Neural progenitor cell (in vitro differentiated cells): Measurements from ENCODE around the gene RBM33. TPM values are rescaled to one million over a fixed set of nuclear protein-coding genes. Genes with fewer than 3 reads are reported as not detected.
A peak's percentile ranks its signal among the peaks of the same experiment; 100 is the strongest.

Experiments used
- DNase-seq: peaks from one replicate; pipeline ENCODE4 v3.0.0-alpha.2; 2016; ENCODE audit warnings: low spot score
- H2AFZ ChIP-seq: fragments of 200-600 bp; sonication (generic); replicated peaks from 2 replicates; pipeline ENCODE4 v1.6.1; 2016; ENCODE audit warnings: antibody characterized with exemption
- H3F3A ChIP-seq: fragments of 200-600 bp; sonication (generic); 2 replicates; pipeline ENCODE4 v1.6.1; 2016; ENCODE audit warnings: antibody characterized with exemption, low read depth
- H3K27ac ChIP-seq: fragments of 200-600 bp; sonication (generic); 2 replicates; pipeline ENCODE4 v1.5.1; 2016; ENCODE audit warnings: mild to moderate bottlenecking
- H3K27me3 ChIP-seq: fragments of 200-600 bp; sonication (generic); 2 replicates; pipeline ENCODE4 v1.6.1; 2016; ENCODE audit warnings: mild to moderate bottlenecking, moderate library complexity
- H3K36me3 ChIP-seq: fragments of 200-600 bp; sonication (generic); 2 replicates; pipeline ENCODE4 v1.5.1; 2016
- H3K4me1 ChIP-seq: fragments of 200-600 bp; sonication (generic); 2 replicates; pipeline ENCODE4 v1.6.1; 2016; ENCODE audit warnings: mixed run types
- H3K4me2 ChIP-seq: fragments of 200-600 bp; sonication (generic); 2 replicates; pipeline ENCODE4 v1.6.1; 2016
- H3K4me3 ChIP-seq: fragments of 200-600 bp; sonication (generic); 2 replicates; pipeline ENCODE4 v1.5.1; 2016
- H3K79me2 ChIP-seq: fragments of 200-600 bp; sonication (generic); 2 replicates; pipeline ENCODE4 v1.6.1; 2016; ENCODE audit warnings: low read depth
- H3K9ac ChIP-seq: fragments of 200-600 bp; sonication (generic); 2 replicates; pipeline ENCODE4 v1.6.1; 2016
- H3K9me3 ChIP-seq: fragments of 200-600 bp; sonication (generic); 2 replicates; pipeline ENCODE4 v1.5.1; 2016; ENCODE audit warnings: low read depth
- H4K20me1 ChIP-seq: fragments of 200-600 bp; sonication (generic); 2 replicates; pipeline ENCODE4 v1.6.1; 2016; ENCODE audit warnings: low read depth
- H3K27ac Mint-ChIP-seq: 3 replicates; pipeline ENCODE4 v1.8.0; 2021; ENCODE audit warnings: mixed read lengths
- H3K27me3 Mint-ChIP-seq: 2 replicates; pipeline ENCODE4 v1.8.0; 2022; ENCODE audit warnings: low read depth, mild to moderate bottlenecking, inconsistent platforms, moderate library complexity, mixed read lengths; ENCODE audit not compliant: insufficient read depth
- H3K36me3 Mint-ChIP-seq: 3 replicates; pipeline ENCODE4 v1.8.0; 2021; ENCODE audit warnings: mixed read lengths
- H3K4me1 Mint-ChIP-seq: 3 replicates; pipeline ENCODE4 v1.8.0; 2021; ENCODE audit warnings: mixed read lengths
- H3K4me3 Mint-ChIP-seq: 3 replicates; pipeline ENCODE4 v1.8.0; 2021; ENCODE audit warnings: mild to moderate bottlenecking, moderate library complexity, mixed read lengths
- H3K9me3 Mint-ChIP-seq: 3 replicates; pipeline ENCODE4 v1.8.0; 2020; ENCODE audit warnings: mixed read lengths
- EZH2 ChIP-seq: fragments of 200-600 bp; sonication (generic); IDR thresholded peaks from 2 replicates; pipeline ENCODE4 v1.6.1; 2017; ENCODE audit warnings: antibody characterized with exemption, mild to moderate bottlenecking, moderate library complexity
- EZH2phosphoT487 ChIP-seq: fragments of 200-600 bp; sonication (generic); IDR thresholded peaks from 2 replicates; pipeline ENCODE4 v1.6.1; 2017; ENCODE audit warnings: antibody characterized with exemption
- total RNA-seq: library from RNA; depleted of rRNA; stranded (reverse); fragments of >200 nt; gene quantifications from 2 replicates; pipeline ENCODE4 v1.2.3, GENCODE V29; 2015; ENCODE audit warnings: low replicate concordance
- TF ChIP-seq, protein P1 (sequence below): fragments of 200-600 bp; sonication (generic); IDR thresholded peaks from 2 replicates; pipeline ENCODE4 v1.5.1; 2017; ENCODE audit warnings: antibody characterized with exemption, mild to moderate bottlenecking

RBM33 gene
- total RNA-seq, 1 donor from 2014 or later: 48.6 TPM

DNA sequence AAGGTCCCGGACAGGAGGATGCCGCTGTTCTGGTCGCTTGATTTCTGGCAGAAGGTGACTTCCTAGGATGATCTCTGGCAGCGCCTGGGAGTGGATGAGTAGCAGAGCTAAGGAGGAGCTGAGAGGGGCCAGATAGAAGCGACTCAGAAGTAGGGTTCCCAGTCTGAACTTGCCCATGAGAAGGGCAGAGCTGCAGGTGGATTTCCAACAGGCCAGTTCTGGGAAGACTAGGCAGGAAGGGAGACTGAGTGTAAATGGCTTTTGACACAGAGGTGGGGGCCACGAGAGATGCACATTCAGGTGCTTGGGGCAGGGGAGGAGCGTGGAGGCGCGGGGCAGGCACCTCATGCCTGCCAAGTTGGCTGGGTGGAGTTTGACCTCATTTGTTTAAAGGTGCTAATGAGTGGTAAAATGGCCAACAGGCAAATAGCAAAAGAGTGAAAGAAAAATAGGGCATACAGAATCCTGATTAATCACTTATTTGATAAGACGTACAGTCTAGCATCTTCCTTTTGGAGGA is 109.0 kb downstream of the RBM33 start:
- no peak overlapping the region for H3K27ac Mint-ChIP-seq

DNA sequence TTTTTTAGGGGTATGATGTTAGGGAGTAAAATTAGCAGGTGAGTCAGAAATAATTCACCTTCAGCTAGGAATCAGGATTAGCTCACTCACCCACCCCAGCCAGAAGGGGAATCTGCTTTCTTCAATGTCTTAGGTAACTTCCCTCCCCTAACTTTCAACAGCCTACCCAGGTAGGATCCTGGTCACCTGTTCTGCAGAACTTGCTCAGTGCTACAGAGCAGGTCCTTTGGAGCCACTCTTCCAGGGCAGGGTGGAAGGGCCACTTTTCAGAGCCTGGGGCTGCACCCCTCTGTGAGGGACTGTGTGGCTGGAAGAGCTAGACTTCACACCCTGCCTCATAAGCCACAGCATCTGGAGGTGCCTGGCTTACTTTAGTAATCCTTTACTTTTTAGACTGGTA is 109.7 kb downstream of the RBM33 start:
- TF ChIP-seq EZH2 (no peak), EZH2phosphoT487 (no peak)
- TF ChIP-seq, protein P1, sequence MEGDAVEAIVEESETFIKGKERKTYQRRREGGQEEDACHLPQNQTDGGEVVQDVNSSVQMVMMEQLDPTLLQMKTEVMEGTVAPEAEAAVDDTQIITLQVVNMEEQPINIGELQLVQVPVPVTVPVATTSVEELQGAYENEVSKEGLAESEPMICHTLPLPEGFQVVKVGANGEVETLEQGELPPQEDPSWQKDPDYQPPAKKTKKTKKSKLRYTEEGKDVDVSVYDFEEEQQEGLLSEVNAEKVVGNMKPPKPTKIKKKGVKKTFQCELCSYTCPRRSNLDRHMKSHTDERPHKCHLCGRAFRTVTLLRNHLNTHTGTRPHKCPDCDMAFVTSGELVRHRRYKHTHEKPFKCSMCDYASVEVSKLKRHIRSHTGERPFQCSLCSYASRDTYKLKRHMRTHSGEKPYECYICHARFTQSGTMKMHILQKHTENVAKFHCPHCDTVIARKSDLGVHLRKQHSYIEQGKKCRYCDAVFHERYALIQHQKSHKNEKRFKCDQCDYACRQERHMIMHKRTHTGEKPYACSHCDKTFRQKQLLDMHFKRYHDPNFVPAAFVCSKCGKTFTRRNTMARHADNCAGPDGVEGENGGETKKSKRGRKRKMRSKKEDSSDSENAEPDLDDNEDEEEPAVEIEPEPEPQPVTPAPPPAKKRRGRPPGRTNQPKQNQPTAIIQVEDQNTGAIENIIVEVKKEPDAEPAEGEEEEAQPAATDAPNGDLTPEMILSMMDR: no peak
- H3K27ac Mint-ChIP-seq: no peak overlapping the region
- Histone ChIP-seq H3K27me3 (no peaks in the 10 kb centered on the region), H2AFZ (no peak overlapping the region), H3K79me2 (peaks cover 97% of the 10 kb centered on the region), H3K36me3 (no peaks in the 10 kb centered on the region), H3F3A (no peaks in the 10 kb centered on the region), H3K9ac (no peak overlapping the region), H3K4me1 (peaks cover 22% of the 10 kb centered on the region), H3K4me3 (no peak overlapping the region), H3K9me3 (no peaks in the 10 kb centered on the region), H3K27ac (peak overlapping the region; percentile 62), H3K4me2 (peak overlapping the region; percentile 41), H4K20me1 (peaks cover 61% of the 10 kb centered on the region)
- H3K9me3 Mint-ChIP-seq: peaks cover 18% of the 10 kb centered on the region
- DNase-seq: no peak
- no peak overlapping the region for H3K4me3 Mint-ChIP-seq
- peaks cover 4% of the 10 kb centered on the region for H3K4me1 Mint-ChIP-seq
- no peaks in the 10 kb centered on the region for H3K27me3 Mint-ChIP-seq
- H3K36me3 Mint-ChIP-seq: peaks cover 45% of the 10 kb centered on the region

More for the DNA sequence above, 109.0 kb downstream of the RBM33 start:
- H3F3A ChIP-seq: no peaks in the 10 kb centered on the region
- H3K4me3 ChIP-seq: no peak overlapping the region
- no peak overlapping the region for H3K4me3 Mint-ChIP-seq
- peaks cover 97% of the 10 kb centered on the region for H3K79me2 ChIP-seq
- TF ChIP-seq EZH2 (no peak), EZH2phosphoT487 (no peak)
- TF ChIP-seq, protein P1: no peak
- no peaks in the 10 kb centered on the region for H3K36me3 ChIP-seq
- H3K36me3 Mint-ChIP-seq: peaks cover 39% of the 10 kb centered on the region
- no peaks in the 10 kb centered on the region for H3K9me3 ChIP-seq
- H3K27me3 Mint-ChIP-seq: no peaks in the 10 kb centered on the region
- H2AFZ ChIP-seq: no peak overlapping the region
- peaks cover 68% of the 10 kb centered on the region for H4K20me1 ChIP-seq
- no peak overlapping the region for H3K9ac ChIP-seq
- H3K4me1 Mint-ChIP-seq: peaks cover 2% of the 10 kb centered on the region
- H3K9me3 Mint-ChIP-seq: peaks cover 15% of the 10 kb centered on the region
- H3K27me3 ChIP-seq: no peaks in the 10 kb centered on the region
- H3K4me2 ChIP-seq: peak overlapping the region; percentile 41
- peaks cover 19% of the 10 kb centered on the region for H3K4me1 ChIP-seq
- no peak overlapping the region for H3K27ac ChIP-seq
- no peak for DNase-seq

DNA sequence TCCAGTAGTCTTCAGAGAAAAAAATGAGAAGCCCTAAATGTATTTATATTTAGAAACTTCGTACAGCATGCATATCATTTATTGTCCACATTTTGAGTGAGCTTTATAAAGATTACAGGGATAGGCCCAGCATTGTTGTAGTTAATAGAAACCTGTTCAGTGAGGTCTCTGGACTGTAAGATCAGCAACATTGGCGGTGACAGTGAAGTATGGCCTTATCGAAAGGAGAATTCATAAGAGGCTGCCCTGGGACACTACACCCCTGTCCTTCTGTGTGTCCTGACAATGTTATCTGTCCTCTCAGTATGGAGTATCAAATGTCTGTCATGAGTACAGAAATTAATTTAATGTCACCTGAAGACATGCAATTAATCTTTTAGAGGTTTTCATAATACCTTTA is 110.6 kb downstream of the RBM33 start:
- Histone ChIP-seq H3K9ac (no peak overlapping the region), H4K20me1 (peaks cover 53% of the 10 kb centered on the region), H3K27me3 (no peaks in the 10 kb centered on the region), H3K36me3 (no peaks in the 10 kb centered on the region), H3K4me2 (no peak overlapping the region), H3F3A (no peaks in the 10 kb centered on the region), H3K9me3 (no peaks in the 10 kb centered on the region), H3K27ac (no peak overlapping the region), H2AFZ (no peak overlapping the region), H3K4me3 (no peak overlapping the region), H3K4me1 (peaks cover 22% of the 10 kb centered on the region), H3K79me2 (peaks cover 95% of the 10 kb centered on the region)
- DNase-seq: no peak
- TF ChIP-seq, protein P1: no peak
- TF ChIP-seq EZH2phosphoT487: no peak
- no peak for TF ChIP-seq EZH2
- Mint-ChIP-seq H3K27ac (no peak overlapping the region), H3K4me3 (no peak overlapping the region), H3K9me3 (peaks cover 21% of the 10 kb centered on the region), H3K27me3 (no peaks in the 10 kb centered on the region), H3K36me3 (peaks cover 46% of the 10 kb centered on the region), H3K4me1 (peaks cover 4% of the 10 kb centered on the region)
